ENCODE measurements around the gene ADAT3.
A peak's percentile ranks its signal among the peaks of the same experiment; 100 is the strongest.

Gene ADAT3

GRCh38 chr19:1905110-1905862 is at the start of gene ADAT3, which contains the start of gene SCAMP4:
Gene ADAT3, plus strand, starts transcription at chr19:1905399. Its CDS starts 6,649 bp downstream, at chr19:1912048.
Gene SCAMP4, plus strand, starts transcription at chr19:1905399. Its CDS starts 9,621 bp downstream, at chr19:1915020.
- peak; percentile 94 to 97 for DNase-seq (ENCODE audit: low read depth in 2 of 2)

- DNase-seq (ENCODE audit: low read depth in 2 of 2), result no peak
Observed at GRCh38 chr19:1855828-1856255, 49.4 kb upstream of the ADAT3 start.

GRCh38 chr19:1856345-1856697 is 48.9 kb upstream of the ADAT3 start:
- DNase-seq (ENCODE audit: low read depth in 2 of 2), result no peak

GRCh38 chr19:1856698-1857603 is 48.2 kb upstream of the ADAT3 start:
- DNase-seq (ENCODE audit: low read depth in 2 of 2), result no peak

- DNase-seq (ENCODE audit: low read depth in 2 of 2), result no peak
Observed at GRCh38 chr19:1857648-1858326, 47.4 kb upstream of the ADAT3 start.

- DNase-seq (ENCODE audit: low read depth in 2 of 2), result no peak
Observed at GRCh38 chr19:1858412-1859081, 46.7 kb upstream of the ADAT3 start.

GRCh38 chr19:1859331-1859781 is 45.8 kb upstream of the ADAT3 start:
- DNase-seq (ENCODE audit: low read depth in 2 of 2), result no peak

GRCh38 chr19:1860042-1860775 is 45.0 kb upstream of the ADAT3 start:
- DNase-seq (ENCODE audit: low read depth in 2 of 2), result no peak

GRCh38 chr19:1860821-1861598 is 44.2 kb upstream of the ADAT3 start:
- no peak for DNase-seq (ENCODE audit: low read depth in 2 of 2)

GRCh38 chr19:1861599-1862031 is 43.6 kb upstream of the ADAT3 start:
- no peak for DNase-seq (ENCODE audit: low read depth in 2 of 2)

- DNase-seq (ENCODE audit: low read depth in 2 of 2), result no peak
Observed at GRCh38 chr19:1862068-1862423, 43.2 kb upstream of the ADAT3 start.

- DNase-seq (ENCODE audit: low read depth in 2 of 2), result peak in 1 of 2 donors; percentile 39
Observed at GRCh38 chr19:1862424-1863327, 42.5 kb upstream of the ADAT3 start.

- DNase-seq (ENCODE audit: low read depth in 2 of 2), result no peak
Observed at GRCh38 chr19:1863328-1863637, 41.9 kb upstream of the ADAT3 start, which contains the start of gene KLF16. Gene KLF16, minus strand, starts transcription at chr19:1863579. Its CDS starts 82 bp downstream, at chr19:1863497.

- DNase-seq (ENCODE audit: low read depth in 2 of 2), result peak; percentile 87 to 89
Observed at GRCh38 chr19:1863638-1864479, 41.3 kb upstream of the ADAT3 start.

GRCh38 chr19:1864480-1865171 is 40.6 kb upstream of the ADAT3 start:
- no peak for DNase-seq (ENCODE audit: low read depth in 2 of 2)

- DNase-seq (ENCODE audit: low read depth in 2 of 2), result no peak
Observed at GRCh38 chr19:1865172-1866010, 39.8 kb upstream of the ADAT3 start.

Data from stimulated activated CD4-positive, alpha-beta T cell treated with anti-CD3 and anti-CD28 coated beads, Interleukin-1b, Interleukin-23, amount 100 ng/mL, for 1 hour (primary cell).